Left colon (tissue), 2 donors: ENCODE measurements around the gene HP. TPM values are rescaled to one million over a fixed set of nuclear protein-coding genes. Genes with fewer than 3 reads are reported as not detected.
"Not testable (repeated sequence)": the region's sequence is repeated elsewhere in the genome, so short reads cannot be mapped to it uniquely, and the experiment has no call there.

Experiments
- ATAC-seq: fragments of 200-7000 bp; cut with Tn5 transposase; one replicate; pipeline ENCODE4 v1.9.1; 2020; ENCODE audit warnings: mild to moderate bottlenecking, moderate library complexity
- DNase-seq, 2 donors: peaks; one replicate each; pipeline ENCODE4 v3.0.0-alpha.2; 2020
- intact Hi-C, 2 donors: fragments of 100-400 bp; cut with DNase I in 1 of 2; cut with micrococcal nuclease in 1 of 2; formaldehyde crosslinking; loops; one replicate each; pipeline versions ENCODE4 v1.11.2 to v1.14.0; 2022; cut with DNase I, micrococcal nuclease
- long read RNA-seq: library from polyadenylated mRNA; unstranded; transcript quantifications from one replicate; pipeline ENCODE4 v2.0.0, GENCODE V29; 2021
- total RNA-seq, 2 donors: library from RNA; stranded (reverse); fragmentation: NEBNext Ultra II Directional; extraction: Animal tissue kit (Norgen Biotek cat#: 25700); gene quantifications; one replicate each; pipeline ENCODE4 v1.2.1, GENCODE V29; 2021
- donor health status: DM: no; HTN: no; CAD: no.
- donor health status: DM: yes; HTN: yes; CAD: no.

Gene HP, protein sequence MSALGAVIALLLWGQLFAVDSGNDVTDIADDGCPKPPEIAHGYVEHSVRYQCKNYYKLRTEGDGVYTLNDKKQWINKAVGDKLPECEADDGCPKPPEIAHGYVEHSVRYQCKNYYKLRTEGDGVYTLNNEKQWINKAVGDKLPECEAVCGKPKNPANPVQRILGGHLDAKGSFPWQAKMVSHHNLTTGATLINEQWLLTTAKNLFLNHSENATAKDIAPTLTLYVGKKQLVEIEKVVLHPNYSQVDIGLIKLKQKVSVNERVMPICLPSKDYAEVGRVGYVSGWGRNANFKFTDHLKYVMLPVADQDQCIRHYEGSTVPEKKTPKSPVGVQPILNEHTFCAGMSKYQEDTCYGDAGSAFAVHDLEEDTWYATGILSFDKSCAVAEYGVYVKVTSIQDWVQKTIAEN
- not detected for total RNA-seq
- long read RNA-seq = 0 reads

- ATAC-seq = not testable (repeated sequence)
Observed at GRCh38 chr16:72054254-72054847, at the start of gene HP. Gene HP (plus strand): TSS chr16:72054505. CDS start chr16:72054653, 148 bp downstream.

DNA sequence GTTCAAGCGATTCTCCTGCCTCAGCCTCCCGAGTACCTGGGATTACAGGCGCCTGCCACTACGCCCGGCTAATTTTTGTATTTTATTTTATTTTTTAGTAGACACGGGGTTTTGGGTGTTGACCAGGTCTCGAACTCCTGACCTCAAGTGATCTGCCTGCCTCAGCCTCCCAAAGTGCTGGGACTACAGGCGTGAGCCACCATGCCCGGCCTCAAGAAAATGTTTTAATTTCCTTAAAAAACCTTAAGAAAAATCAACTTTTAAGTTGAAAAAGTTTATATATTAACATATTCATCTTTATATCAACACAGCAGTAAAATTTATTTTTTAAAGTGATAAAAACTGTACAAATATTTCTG is 46.3 kb upstream of the HP start:
- DNase-seq, intact Hi-C loops, ATAC-seq: not testable (repeated sequence)

More at GRCh38 chr16:72054254-72054847, at the start of gene HP:
- DNase-seq, intact Hi-C loops: not testable (repeated sequence)

GRCh38 chr16:72008424-72009216 is 45.7 kb upstream of the HP start, which contains the start of gene DHODH:
Gene DHODH (plus strand): TSS chr16:72008744. CDS start chr16:72008765, 21 bp downstream.
- intact Hi-C loops = no loop called here
- ATAC-seq (peak; percentile 99), DNase-seq (peak; percentile 97 to 98)

DNA sequence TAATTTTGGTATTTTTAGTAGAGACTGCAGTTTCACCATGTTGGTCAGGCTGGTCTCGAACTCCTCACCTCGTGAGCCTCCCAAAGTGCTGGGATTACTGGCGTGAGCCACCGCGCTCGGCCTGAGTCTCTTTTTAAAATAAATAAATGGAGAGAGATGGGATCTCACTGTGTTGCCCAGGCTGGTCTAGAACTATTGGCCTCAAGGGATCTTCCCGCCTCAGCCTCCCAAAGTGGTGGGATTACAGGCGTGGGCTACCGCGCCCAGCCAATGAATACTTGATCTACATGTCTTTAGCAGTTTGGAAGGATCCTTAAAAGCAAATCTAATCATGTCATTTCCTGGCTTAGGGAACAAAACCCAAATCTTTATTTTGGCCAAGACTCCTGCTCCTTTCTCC is 44.5 kb upstream of the HP start:
- no peak for ATAC-seq
- intact Hi-C loops = loop anchor here in 1 of 2 donors (10.0 kb wide), 1 partner anchor 85 kb away; the partner anchor contains the start of genes DHX38 and TXNL4B
- no peak for DNase-seq

GRCh38 chr16:72012607-72013006 is 41.7 kb upstream of the HP start:
- DNase-seq (no peak), ATAC-seq (no peak)
- intact Hi-C loops = loop anchor here in 1 of 2 donors (10.0 kb wide), 1 partner anchor 82 kb away; the partner anchor contains the start of genes DHX38 and TXNL4B

GRCh38 chr16:72013389-72013788 is 40.9 kb upstream of the HP start:
- ATAC-seq = no peak
- no peak for DNase-seq
- intact Hi-C loops = loop anchor here in 1 of 2 donors (10.0 kb wide), 1 partner anchor 81 kb away; the partner anchor contains the start of genes DHX38 and TXNL4B

- ATAC-seq = no peak
- DNase-seq = no peak
- intact Hi-C loops = loop anchor here in 1 of 2 donors (10.0 kb wide), 1 partner anchor 81 kb away; the partner anchor contains the start of genes DHX38 and TXNL4B
Observed at GRCh38 chr16:72013888-72014581, 40.3 kb upstream of the HP start.

GRCh38 chr16:72014675-72015074 is 39.6 kb upstream of the HP start:
- ATAC-seq = no peak
- intact Hi-C loops = loop anchor here in 1 of 2 donors (10.0 kb wide), 1 partner anchor 80 kb away; the partner anchor contains the start of genes DHX38 and TXNL4B
- DNase-seq = no peak

DNA sequence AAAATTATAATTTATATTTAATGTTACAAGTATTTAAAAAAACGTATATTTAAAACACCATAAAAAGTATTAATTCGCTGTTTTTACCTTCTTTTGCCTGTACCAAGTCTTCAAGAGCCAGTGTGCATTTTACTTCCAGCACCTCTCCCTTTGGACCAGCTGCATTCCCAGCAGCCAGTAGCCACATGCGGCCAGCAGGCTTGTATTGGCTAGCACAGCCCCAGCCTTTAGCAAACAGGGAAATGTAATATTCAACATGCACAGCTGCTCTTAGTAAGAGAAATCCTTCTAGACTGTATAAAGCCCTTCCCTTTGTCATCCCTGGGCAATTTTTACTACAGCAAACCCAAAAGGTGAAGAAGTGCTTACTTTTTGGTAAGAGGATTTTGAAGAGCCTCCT is 39.2 kb upstream of the HP start:
- ATAC-seq (peak; percentile 92), DNase-seq (peak in 1 of 2 donors; percentile 30)
- intact Hi-C loops = loop anchor here in 1 of 2 donors (10.0 kb wide), 1 partner anchor 80 kb away; the partner anchor contains the start of genes DHX38 and TXNL4B

DNA sequence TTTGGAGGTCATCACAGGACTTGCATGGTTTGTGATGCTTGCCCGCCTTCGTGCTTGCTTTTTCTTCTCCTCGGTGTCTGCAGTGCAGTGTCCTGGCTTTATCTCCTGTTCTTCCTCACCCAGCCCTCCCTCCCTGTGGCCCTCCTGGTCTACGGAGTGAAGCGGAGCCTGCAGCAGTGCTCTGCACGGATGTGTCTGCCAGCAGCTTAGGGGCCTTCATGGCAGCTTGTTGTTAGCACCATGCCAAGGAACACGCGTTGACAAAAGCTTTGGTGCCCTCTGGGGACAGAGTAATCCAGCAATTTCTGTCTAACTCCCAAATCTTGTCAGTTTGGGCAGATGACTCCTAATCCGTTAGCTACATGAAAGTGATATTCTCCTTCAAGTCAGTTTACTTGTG is 35.8 kb upstream of the HP start:
- DNase-seq (no peak), ATAC-seq (no peak)
- intact Hi-C loops = loop anchor here in 1 of 2 donors (10.0 kb wide), 1 partner anchor 76 kb away; the partner anchor contains the start of genes DHX38 and TXNL4B

DNA sequence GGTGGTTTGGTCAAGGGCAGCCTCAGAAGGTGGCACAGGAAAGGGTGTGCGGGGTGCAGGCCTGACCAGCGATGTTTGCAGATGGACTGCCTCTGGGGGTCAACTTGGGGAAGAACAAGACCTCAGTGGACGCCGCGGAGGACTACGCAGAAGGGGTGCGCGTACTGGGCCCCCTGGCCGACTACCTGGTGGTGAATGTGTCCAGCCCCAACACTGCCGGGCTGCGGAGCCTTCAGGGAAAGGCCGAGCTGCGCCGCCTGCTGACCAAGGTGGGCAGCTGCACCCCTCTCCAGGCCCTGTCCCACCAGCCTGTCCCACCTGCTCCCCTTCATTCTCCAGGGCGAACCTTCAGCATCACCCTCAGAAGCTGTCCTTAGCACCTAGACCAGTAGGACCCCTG is 33.3 kb upstream of the HP start:
- ATAC-seq = no peak
- no peak for DNase-seq
- intact Hi-C loops = no loop called here

DNA sequence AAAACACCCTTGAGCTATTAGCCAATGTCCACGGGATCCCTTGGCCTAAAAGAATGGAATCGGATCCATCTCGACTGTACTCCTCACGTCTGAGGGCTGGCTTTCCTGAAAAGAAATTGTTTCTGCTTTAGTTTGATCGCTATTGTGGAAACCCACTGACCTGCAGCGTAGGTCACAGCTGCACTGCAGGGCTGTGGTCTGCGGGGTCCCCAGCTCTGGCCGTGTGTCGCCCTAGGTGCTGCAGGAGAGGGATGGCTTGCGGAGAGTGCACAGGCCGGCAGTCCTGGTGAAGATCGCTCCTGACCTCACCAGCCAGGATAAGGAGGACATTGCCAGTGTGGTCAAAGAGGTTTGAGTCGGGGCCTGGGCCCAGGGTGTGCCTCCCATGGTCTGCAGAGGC is 32.2 kb upstream of the HP start:
- DNase-seq (no peak), ATAC-seq (no peak)
- intact Hi-C loops = no loop called here

GRCh38 chr16:72023962-72024361 is 30.3 kb upstream of the HP start:
- ATAC-seq (no peak), DNase-seq (no peak)
- intact Hi-C loops = no loop called here

DNA sequence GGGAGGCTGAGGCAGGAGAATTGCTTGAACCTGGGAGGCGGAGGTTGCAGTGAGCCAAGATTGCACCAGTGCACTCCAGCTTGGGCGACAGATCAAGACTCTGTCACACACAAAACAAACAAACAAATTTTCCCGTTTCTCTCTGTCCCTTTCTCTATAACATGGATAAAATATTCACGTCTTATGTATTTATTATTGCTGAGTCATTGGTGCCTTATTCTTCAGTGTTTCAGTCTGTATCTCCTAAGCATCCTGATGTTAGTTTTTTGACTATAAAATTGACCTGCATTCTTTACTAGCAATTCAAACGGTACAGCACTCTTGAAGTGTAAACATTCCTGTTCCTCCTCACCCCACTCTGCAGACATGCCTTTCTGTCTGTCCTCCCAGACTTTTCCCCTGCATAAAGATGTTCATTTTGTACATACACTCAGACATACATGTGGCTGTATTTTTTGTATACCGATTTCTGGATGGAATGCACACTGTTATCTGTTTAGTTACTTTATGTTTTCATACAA is 29.4 kb upstream of the HP start:
- DNase-seq = no peak
- intact Hi-C loops = no loop called here
- ATAC-seq = no peak

DNA sequence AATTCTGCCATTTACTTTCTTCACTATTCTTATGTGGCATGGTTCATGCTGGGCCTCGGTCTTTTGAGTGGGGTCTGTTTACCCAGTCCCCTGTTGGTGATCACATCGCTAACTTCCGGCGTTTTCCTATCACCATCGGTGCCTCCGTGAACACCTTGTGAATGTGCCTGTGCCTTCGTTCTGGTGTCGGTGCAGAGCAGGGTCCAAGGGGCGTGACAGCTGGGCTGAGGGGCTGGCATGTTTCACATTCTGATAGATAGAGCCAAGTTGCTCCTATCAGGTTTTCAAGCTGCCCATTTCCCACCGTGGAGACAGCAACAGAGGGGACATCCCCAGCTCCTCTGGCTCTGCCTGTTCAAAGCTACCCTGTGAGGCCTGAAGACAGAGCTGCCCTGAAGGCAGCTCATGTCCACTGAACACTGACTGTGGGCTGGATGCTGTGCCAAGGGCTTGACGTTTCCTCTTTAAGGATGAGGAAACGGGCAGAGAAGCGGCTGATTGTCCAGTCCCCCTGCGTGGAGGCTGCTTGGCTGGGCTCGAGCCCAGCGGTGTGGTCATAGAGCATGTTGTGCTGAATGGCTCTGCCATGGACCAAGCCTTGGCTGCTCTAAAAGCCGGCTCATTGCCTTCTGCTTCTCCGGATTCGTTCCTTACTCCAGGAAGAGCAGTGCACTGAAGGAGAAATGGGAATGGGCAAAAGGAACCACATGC is 28.7 kb upstream of the HP start:
- intact Hi-C loops = no loop called here
- ATAC-seq = no peak
- no peak for DNase-seq

DNA sequence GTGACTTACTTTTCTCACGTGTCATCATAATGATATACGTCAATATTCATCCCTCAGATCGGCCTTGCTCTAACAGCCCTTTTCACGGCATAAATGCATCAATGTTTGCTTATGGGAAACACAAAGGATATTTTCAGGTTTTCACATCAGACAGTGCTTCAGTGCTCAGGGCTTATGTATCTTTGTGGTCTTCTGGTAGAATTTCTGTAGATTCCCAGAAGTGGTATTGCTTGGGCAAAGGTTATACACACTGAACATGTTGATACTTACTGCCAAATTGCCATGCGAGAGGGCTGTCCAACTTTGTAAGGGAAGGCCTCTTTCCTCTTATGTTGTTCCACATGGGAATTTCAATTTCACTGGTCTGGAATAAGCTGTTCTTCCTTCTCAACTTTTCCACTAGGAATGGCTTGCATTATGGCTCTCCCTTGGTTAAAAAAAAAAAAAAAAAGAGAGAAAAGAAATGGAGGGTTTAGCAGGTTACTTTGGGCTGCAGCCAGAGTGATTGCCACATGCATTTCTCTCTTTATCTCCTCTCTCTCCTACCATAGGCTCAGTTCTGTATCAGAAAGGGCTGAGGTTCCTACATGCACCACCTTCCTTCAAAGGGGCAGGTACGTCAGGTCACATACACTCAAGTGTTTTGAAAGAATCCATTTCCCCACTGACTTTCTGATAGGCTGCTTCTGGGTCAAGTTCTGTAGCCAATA is 26.5 kb upstream of the HP start:
- intact Hi-C loops = no loop called here
- ATAC-seq (no peak), DNase-seq (no peak)
